GM10266 (cell line): ENCODE data around the gene SPARCL1.
"Not testable (repeated sequence)": the region's sequence is repeated elsewhere in the genome, so short reads cannot be mapped to it uniquely, and the experiment has no call there.

Source experiments
- DNase-seq: peaks from one replicate; pipeline ENCODE4 v3.0.0; 2012; ENCODE audit errors: extremely low spot score
- CTCF ChIP-seq: IDR thresholded peaks from 2 replicates; pipeline ENCODE4 v1.5.1; 2012; ENCODE audit warnings: mild to moderate bottlenecking, low read depth; ENCODE audit not compliant: control insufficient read depth, insufficient read depth; ENCODE audit errors: missing control alignments

SPARCL1 gene

GRCh38 chr4:87490664-87491369 lies 38.4 kb downstream of the SPARCL1 start:
- no peak for DNase-seq

GRCh38 chr4:87489678-87490077 lies 39.5 kb downstream of the SPARCL1 start:
- no peak for TF ChIP-seq CTCF
- no peak for DNase-seq

More at GRCh38 chr4:87490664-87491369, 38.4 kb downstream of the SPARCL1 start:
- no peak for TF ChIP-seq CTCF

- not testable (repeated sequence) for DNase-seq
Observed at GRCh38 chr4:87488666-87489065, 40.5 kb downstream of the SPARCL1 start.

- DNase-seq, result not testable (repeated sequence)
Observed at GRCh38 chr4:87483247-87483646, 45.9 kb downstream of the SPARCL1 start.

- DNase-seq, result no peak
- TF ChIP-seq CTCF, result no peak
Observed at GRCh38 chr4:87481377-87481776, 47.8 kb downstream of the SPARCL1 start.

- DNase-seq, result no peak
- no peak for TF ChIP-seq CTCF
Observed at GRCh38 chr4:87478732-87479250, 50.4 kb downstream of the SPARCL1 start.

- no peak for TF ChIP-seq CTCF
- DNase-seq, result no peak
Observed at GRCh38 chr4:87476934-87477333, 52.2 kb downstream of the SPARCL1 start.

GRCh38 chr4:87469390-87469789 lies 59.8 kb downstream of the SPARCL1 start:
- TF ChIP-seq CTCF, result no peak
- DNase-seq, result no peak
